Smooth muscle cell (in vitro differentiated cells): ENCODE data around the gene SH3PXD2A. TPM values are rescaled to one million over a fixed set of nuclear protein-coding genes. Genes with fewer than 3 reads are reported as not detected.

Source experiments
- DNase-seq: peaks from one replicate; lab custom pipeline; 2025; ENCODE audit not compliant: unreplicated experiment; lab: John Stamatoyannopoulos, UW
- H2AFZ ChIP-seq: fragments of 200-600 bp; sonication (generic); 2 replicates; pipeline ENCODE4 v1.6.0; 2016; ENCODE audit warnings: antibody characterized with exemption, low read depth, mild to moderate bottlenecking
- H3F3A ChIP-seq: fragments of 200-600 bp; sonication (generic); 2 replicates; pipeline ENCODE4 v1.6.0; 2017; ENCODE audit warnings: antibody characterized with exemption, low read depth
- H3K27ac ChIP-seq: fragments of 200-600 bp; sonication (generic); 2 replicates; pipeline ENCODE4 v1.5.1; 2016; ENCODE audit warnings: low read depth, mild to moderate bottlenecking
- H3K27me3 ChIP-seq: fragments of 200-600 bp; sonication (generic); 2 replicates; pipeline ENCODE4 v1.6.1; 2016; ENCODE audit warnings: low read depth, mild to moderate bottlenecking
- H3K36me3 ChIP-seq: fragments of 200-600 bp; sonication (generic); 2 replicates; pipeline ENCODE4 v1.5.1; 2016; ENCODE audit warnings: low read depth
- H3K4me1 ChIP-seq: fragments of 200-600 bp; sonication (generic); 2 replicates; pipeline ENCODE4 v1.5.1; 2016; ENCODE audit warnings: low read depth
- H3K4me2 ChIP-seq: fragments of 200-600 bp; sonication (generic); 2 replicates; pipeline ENCODE4 v1.6.0; 2016; ENCODE audit warnings: mild to moderate bottlenecking
- H3K4me3 ChIP-seq: fragments of 200-600 bp; sonication (generic); 2 replicates; pipeline ENCODE4 v1.5.1; 2016; ENCODE audit warnings: mild to moderate bottlenecking
- H3K79me2 ChIP-seq: fragments of 200-600 bp; sonication (generic); 2 replicates; pipeline ENCODE4 v1.6.0; 2016; ENCODE audit warnings: low read depth, mild to moderate bottlenecking
- H3K9ac ChIP-seq: fragments of 200-600 bp; sonication (generic); 2 replicates; pipeline ENCODE4 v1.6.0; 2016; ENCODE audit warnings: low read depth
- H3K9me3 ChIP-seq: fragments of 200-600 bp; sonication (generic); replicated peaks from 2 replicates; pipeline ENCODE4 v1.5.1; 2016; ENCODE audit warnings: low read depth
- H4K20me1 ChIP-seq: fragments of 200-600 bp; sonication (generic); 2 replicates; pipeline ENCODE4 v1.6.0; 2016; ENCODE audit warnings: low read depth
- WGBS: methylation state at CpG from one replicate; pipeline ENCODE4 v1.1.7; 2016; ENCODE audit warnings: low lambda C conversion rate; 5-methylcytosine and 5-hydroxymethylcytosine counted together
- polyA plus RNA-seq: library from polyadenylated mRNA; unstranded; fragments of >200 nt; fragmentation: Nextera tagmentation; extraction: Ambion mirVana; gene quantifications from 2 replicates; pipeline ENCODE4 v1.2.1, GENCODE V29; 2016
- small RNA-seq: library from RNA; depleted of rRNA; stranded (forward); fragments of <200 nt; gene quantifications from one replicate; pipeline ENCODE3, GENCODE V24; 2014
- total RNA-seq: library from RNA; depleted of rRNA; stranded (reverse); fragments of >200 nt; gene quantifications from 2 replicates; pipeline ENCODE4 v1.2.3, GENCODE V29; 2014
- TF ChIP-seq, protein P1 (sequence below): fragments of 200-600 bp; sonication (generic); IDR thresholded peaks from 2 replicates; pipeline ENCODE4 v1.5.1; 2017; ENCODE audit warnings: borderline replicate concordance, mild to moderate bottlenecking, antibody characterized with exemption; ENCODE audit not compliant: insufficient read depth, poor library complexity, severe bottlenecking

SH3PXD2A gene
- total and polyA plus RNA-seq, 2 experiments from 2014 or later, result 30.1 to 37.9 TPM

DNA sequence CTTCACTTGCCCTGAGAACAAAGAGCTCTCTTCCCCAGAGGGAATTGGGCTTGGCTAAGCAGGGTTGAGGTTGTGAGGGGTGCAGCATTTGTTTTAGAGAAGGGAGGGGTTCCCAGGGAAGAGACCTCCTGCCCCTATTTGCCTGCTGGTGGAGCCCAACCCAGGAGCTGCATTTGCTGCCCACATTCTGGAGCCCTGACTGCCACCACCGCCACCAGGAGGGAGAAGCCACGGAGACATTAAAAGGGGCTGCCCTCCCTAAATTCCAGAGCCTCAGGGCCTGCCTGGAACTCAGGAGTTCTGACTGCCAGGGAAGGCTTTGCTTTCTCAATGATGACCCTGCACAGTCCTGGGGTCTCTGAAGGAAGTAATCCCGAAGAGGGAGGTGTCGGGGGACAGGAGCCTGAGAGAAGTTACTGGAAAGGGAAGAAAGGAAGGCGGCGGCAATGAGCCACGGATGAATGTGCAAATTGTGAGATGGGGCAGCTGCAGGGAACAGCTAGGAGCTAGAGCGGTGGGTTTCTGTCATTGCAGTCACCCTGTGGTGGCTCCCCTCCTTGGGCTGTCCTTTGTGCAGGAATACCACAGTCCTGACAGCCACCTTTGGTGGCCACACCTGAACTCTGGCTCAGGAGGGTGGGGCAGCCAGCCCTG is 310.6 kb downstream of the SH3PXD2A start:
- H3K4me1 ChIP-seq, result peaks cover 20% of the 10 kb centered on the region
- no peaks in the 10 kb centered on the region for H4K20me1 ChIP-seq
- H3K27ac ChIP-seq, result no peak overlapping the region
- H3K27me3 ChIP-seq, result peaks cover 9% of the 10 kb centered on the region
- no peaks in the 10 kb centered on the region for H3F3A ChIP-seq
- no peak overlapping the region for H3K9ac ChIP-seq
- H3K4me2 ChIP-seq, result no peak overlapping the region
- no peaks in the 10 kb centered on the region for H3K36me3 ChIP-seq
- TF ChIP-seq, protein P1, sequence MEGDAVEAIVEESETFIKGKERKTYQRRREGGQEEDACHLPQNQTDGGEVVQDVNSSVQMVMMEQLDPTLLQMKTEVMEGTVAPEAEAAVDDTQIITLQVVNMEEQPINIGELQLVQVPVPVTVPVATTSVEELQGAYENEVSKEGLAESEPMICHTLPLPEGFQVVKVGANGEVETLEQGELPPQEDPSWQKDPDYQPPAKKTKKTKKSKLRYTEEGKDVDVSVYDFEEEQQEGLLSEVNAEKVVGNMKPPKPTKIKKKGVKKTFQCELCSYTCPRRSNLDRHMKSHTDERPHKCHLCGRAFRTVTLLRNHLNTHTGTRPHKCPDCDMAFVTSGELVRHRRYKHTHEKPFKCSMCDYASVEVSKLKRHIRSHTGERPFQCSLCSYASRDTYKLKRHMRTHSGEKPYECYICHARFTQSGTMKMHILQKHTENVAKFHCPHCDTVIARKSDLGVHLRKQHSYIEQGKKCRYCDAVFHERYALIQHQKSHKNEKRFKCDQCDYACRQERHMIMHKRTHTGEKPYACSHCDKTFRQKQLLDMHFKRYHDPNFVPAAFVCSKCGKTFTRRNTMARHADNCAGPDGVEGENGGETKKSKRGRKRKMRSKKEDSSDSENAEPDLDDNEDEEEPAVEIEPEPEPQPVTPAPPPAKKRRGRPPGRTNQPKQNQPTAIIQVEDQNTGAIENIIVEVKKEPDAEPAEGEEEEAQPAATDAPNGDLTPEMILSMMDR, result no peak
- 82% methylated on average over 8 of the region's 8 CpGs for WGBS
- no peak overlapping the region for H3K4me3 ChIP-seq
- H3K9me3 ChIP-seq, result no peaks in the 10 kb centered on the region
- no peak overlapping the region for H2AFZ ChIP-seq
- H3K79me2 ChIP-seq, result no peaks in the 10 kb centered on the region
- no peak for DNase-seq

Small RNA genes within 50 kb of the gene (small RNA-seq; reads per million reads assigned to genes)
- not detected for gene RF00019

Other genes with a start within 250 kb of the SH3PXD2A start
- gene STN1, start 62.6 kb upstream of the SH3PXD2A start, total RNA-seq, result 34.9 and 37.9 TPM in 2 replicates
- gene STN1, start 62.6 kb upstream of the SH3PXD2A start, polyA plus RNA-seq, result 38.6 and 47.8 TPM in 2 replicates
- 45.7 and 54.9 TPM in 2 replicates for gene SLK, start 111.6 kb upstream of the SH3PXD2A start, total RNA-seq
- gene SLK, start 111.6 kb upstream of the SH3PXD2A start, polyA plus RNA-seq, result 15.5 and 16.9 TPM in 2 replicates
- gene COL17A1, start 230.3 kb upstream of the SH3PXD2A start, total RNA-seq, result 140 and 150 TPM in 2 replicates
- 31.5 and 167 TPM in 2 replicates for gene COL17A1, start 230.3 kb upstream of the SH3PXD2A start, polyA plus RNA-seq